HepG2 (cell line): Measurements from ENCODE around the gene PTGER4. TPM values are rescaled to one million over a fixed set of nuclear protein-coding genes. Genes with fewer than 3 reads are reported as not detected.

ENCODE experiments used
- ATAC-seq: fragments of 200-7000 bp; cut with Tn5 transposase; 3 replicates; pipeline ENCODE4 v1.9.1; 2020; ENCODE audit warnings: mild to moderate bottlenecking, moderate library complexity
- BruUV-seq: library from RNA; stranded (reverse); fragments of 400-500 nt; replicated peaks from 2 replicates; lab custom pipeline; 2021; lab: Mats Ljungman, UMichigan
- CTCF ChIA-PET: fragments of 300-600 bp; formaldehyde crosslinking; extraction: SDS; loops from one replicate; lab custom pipeline; 2021; ENCODE audit warnings: low total read pairs, inconsistent platforms, low intra/inter-chr PET ratio; lab: Yijun Ruan, JAX
- POLR2A ChIA-PET: fragments of 350-600 bp; sonication (Branson Sonifier 250); formaldehyde crosslinking; loops from one replicate; lab custom pipeline; 2020; ENCODE audit warnings: antibody characterized with exemption, inconsistent platforms; lab: Yijun Ruan, JAX
- DNase-seq: peaks from one replicate; pipeline ENCODE4 v3.0.0-alpha.2; 2015; ENCODE audit warnings: low spot score
- FAIRE-seq: peaks from 3 replicates; lab custom pipeline; 2011; peaks lifted over from hg19 to GRCh38; lab: Jason Lieb, UNC
- H2AFZ ChIP-seq: one replicate; pipeline ENCODE4 v1.6.1; 2011; ENCODE audit warnings: low read length, inconsistent platforms
- H3K27ac ChIP-seq: fragments of 300-600 bp; 3 replicates; pipeline ENCODE4 v1.8.0; 2011; ENCODE audit warnings: mixed run types, mild to moderate bottlenecking, mixed read lengths, low read length, inconsistent platforms; ENCODE audit not compliant: insufficient read depth; ENCODE audit errors: extremely low read length
- H3K27me3 ChIP-seq, 2 experiments: fragments of 200-600 bp in 1 of 2; 2 replicates in 1 of 2; 3 replicates in 1 of 2; pipeline versions ENCODE4 v1.6.0 to v1.8.0; 2011; ENCODE audit warnings: low read length in 2 of 2, mild to moderate bottlenecking in 2 of 2, moderate library complexity in 2 of 2, inconsistent platforms in 1 of 2; ENCODE audit not compliant: insufficient read depth in 2 of 2, control insufficient read depth in 1 of 2
- H3K36me3 ChIP-seq, 2 experiments: fragments of 200-600 bp in 1 of 2; replicated peaks in 1 of 2; 2 replicates in 1 of 2; 3 replicates in 1 of 2; pipeline versions ENCODE4 v1.5.1 to v1.8.0; 2011; ENCODE audit warnings: low read length in 2 of 2, inconsistent platforms in 1 of 2; ENCODE audit not compliant: insufficient read depth in 2 of 2, control insufficient read depth in 1 of 2
- H3K4me1 ChIP-seq: 2 replicates; pipeline ENCODE4 v1.5.1; 2012; ENCODE audit warnings: low read length, inconsistent platforms; ENCODE audit not compliant: insufficient read depth
- H3K4me2 ChIP-seq: 2 replicates; pipeline ENCODE4 v1.6.0; 2011; ENCODE audit warnings: low read depth, low read length, inconsistent platforms
- H3K4me3 ChIP-seq, 3 experiments: fragments of 200-600 bp in 1 of 3; sonication (generic), shearing (Covaris generic) in 1 of 3; replicated peaks in 1 of 3; 2 replicates each; pipeline ENCODE4 v1.5.1; 2011 to 2016; ENCODE audit warnings: low read length in 3 of 3, inconsistent platforms in 2 of 3, low read depth in 2 of 3, mild to moderate bottlenecking in 2 of 3, control low read depth in 1 of 3, mixed read lengths in 1 of 3; ENCODE audit not compliant: insufficient read depth in 1 of 3
- H3K79me2 ChIP-seq: one replicate; pipeline ENCODE4 v1.6.1; 2011; ENCODE audit warnings: low read length, inconsistent platforms; ENCODE audit not compliant: insufficient read depth
- H3K9ac ChIP-seq: 2 replicates; pipeline ENCODE4 v1.6.0; 2011; ENCODE audit warnings: mild to moderate bottlenecking, low read depth, low read length, inconsistent platforms; ENCODE audit not compliant: insufficient read depth
- H3K9me3 ChIP-seq: 2 replicates; pipeline ENCODE4 v1.5.1; 2012; ENCODE audit warnings: mild to moderate bottlenecking, low read length
- H4K20me1 ChIP-seq: 2 replicates; pipeline ENCODE4 v1.6.0; 2011; ENCODE audit warnings: inconsistent platforms, mild to moderate bottlenecking, low read length, moderate library complexity; ENCODE audit not compliant: insufficient read depth
- ATF7-NPFF ChIP-seq: sonication (generic); formaldehyde crosslinking; IDR thresholded peaks from 2 replicates; pipeline ENCODE4 v1.8.1; 2023; ENCODE audit warnings: mild to moderate bottlenecking, low read depth, missing genetic modification reagents, moderate library complexity
- HHEX ChIP-seq: IDR thresholded peaks from 2 replicates; pipeline ENCODE4 v1.6.1; 2016; ENCODE audit warnings: control low read depth
- HOXA7 ChIP-seq: sonication (generic); formaldehyde crosslinking; IDR thresholded peaks from 2 replicates; pipeline ENCODE4 v1.8.1; 2022; ENCODE audit warnings: mild to moderate bottlenecking, missing genetic modification reagents, moderate library complexity
- MIER2 ChIP-seq: IDR thresholded peaks from 2 replicates; pipeline ENCODE4 v1.6.1; 2016; ENCODE audit warnings: missing biosample characterization, missing genetic modification reagents
- SIX4 ChIP-seq: sonication (generic); formaldehyde crosslinking; IDR thresholded peaks from 2 replicates; pipeline ENCODE4 v1.4.0; 2020; ENCODE audit warnings: missing genetic modification reagents
- TAF1 ChIP-seq: sonication (generic); formaldehyde crosslinking; IDR thresholded peaks from 2 replicates; pipeline ENCODE4 v1.4.0; 2020; ENCODE audit warnings: missing genetic modification reagents
- TCF7 ChIP-seq: sonication (generic); IDR thresholded peaks from 2 replicates; pipeline ENCODE4 v1.6.1; 2016; ENCODE audit warnings: antibody characterized with exemption, low read depth
- USF2 ChIP-seq, 2 experiments: sonication (generic) in 1 of 2; formaldehyde crosslinking in 1 of 2; IDR thresholded peaks; 2 replicates each; pipeline versions ENCODE4 v1.5.1 to v1.6.1; 2011 to 2020; ENCODE audit warnings: borderline replicate concordance in 1 of 2, low read depth in 1 of 2, low read length in 1 of 2, mild to moderate bottlenecking in 1 of 2, missing genetic modification reagents in 1 of 2, moderate library complexity in 1 of 2
- ZNF124 ChIP-seq: sonication (generic); formaldehyde crosslinking; IDR thresholded peaks from 2 replicates; pipeline ENCODE4 v1.4.0; 2020; ENCODE audit warnings: missing genetic modification reagents
- ZNF503 ChIP-seq: sonication (generic); formaldehyde crosslinking; IDR thresholded peaks from 2 replicates; pipeline ENCODE4 v1.4.0; 2020; ENCODE audit warnings: missing genetic modification reagents
- WGBS: methylation state at CpG from one replicate; pipeline ENCODE4 v1.1.6; 2017; ENCODE audit warnings: low lambda C conversion rate; 5-methylcytosine and 5-hydroxymethylcytosine counted together
- in situ Hi-C: cut with HindIII; loops from 2 replicates; pipeline ENCODE4 v1.10.0; 2017; ENCODE audit warnings: low pct_unique_long_range_greater_than_20kb; ENCODE audit not compliant: extremely low pct_ligation_motif_present
- intact Hi-C: fragments of 100-400 bp; cut with micrococcal nuclease; formaldehyde crosslinking; loops from one replicate; pipeline ENCODE4 v1.10.0; 2022; ENCODE audit not compliant: unreplicated experiment
- polyA plus RNA-seq, 8 experiments: library from polyadenylated mRNA; depleted of rRNA in 3 of 8; stranded (reverse) in 7 of 8; unstranded in 1 of 8; fragments of >200 nt; fragmentation: Illumina TruSeq in 4 of 8; extraction: Trizol in 4 of 8; gene quantifications; 2 replicates each; pipeline versions ENCODE4 v1.2.1 to v1.2.3, GENCODE V29; 2011 to 2016; ENCODE audit warnings: low read depth in 4 of 8, missing spikeins in 1 of 8, mixed read lengths in 1 of 8; ENCODE audit not compliant: insufficient read depth in 1 of 8
- total RNA-seq, 5 experiments: library from RNA; depleted of rRNA; stranded (reverse); fragments of >200 nt; fragmentation: Illumina TruSeq; extraction: Trizol; gene quantifications; 2 replicates each; pipeline ENCODE4 v1.2.3, GENCODE V29; 2016; ENCODE audit warnings: low read depth in 1 of 5
- TF ChIP-seq, protein P1 (sequence below): sonication (generic); formaldehyde crosslinking; conservative IDR thresholded peaks from 2 replicates; pipeline ENCODE4 v1.8.1; 2023; ENCODE audit warnings: missing genetic modification reagents
- TF ChIP-seq, protein P2 (sequence below): sonication (generic); formaldehyde crosslinking; IDR thresholded peaks from 2 replicates; pipeline ENCODE4 v1.5.0; 2020; ENCODE audit warnings: missing genetic modification reagents

The PTGER4 gene
- total and polyA plus RNA-seq, 2 of the 13 experiments (the other 11 are each of a cell fraction or from before 2014, with no cell fraction given): 0.01 to 0.11 TPM

GRCh38 chr5:40733434-40733833, 53.7 kb downstream of the PTGER4 start:
- BruUV-seq: no TSS peak
- no peaks in the 10 kb centered on the region; a peak in 2 of 5 replicates for H3K36me3 ChIP-seq
- ChIA-PET CTCF (no interaction called here), POLR2A (no interaction called here)
- no peak overlapping the region for H3K9ac ChIP-seq
- no peak overlapping the region for H3K27ac ChIP-seq
- DNase-seq (no peak), FAIRE-seq (no peak), ATAC-seq (no peak)
- no peaks in the 10 kb centered on the region for H3K9me3 ChIP-seq
- WGBS: 93% methylated on average over 2 of the region's 2 CpGs
- no peaks in the 10 kb centered on the region for H3K79me2 ChIP-seq
- peaks cover 3% of the 10 kb centered on the region; the same call in 1 of the 2 replicates for H4K20me1 ChIP-seq
- no peak overlapping the region for H3K4me2 ChIP-seq
- peaks cover 24% of the 10 kb centered on the region for H3K4me1 ChIP-seq
- intact Hi-C loops: no loop called here
- H3K27me3 ChIP-seq: no peaks in the 10 kb centered on the region
- H2AFZ ChIP-seq: no peak overlapping the region
- in situ Hi-C loops: no loop called here
- TF ChIP-seq TCF7 (no peak), ATF7-NPFF (CRISPR knock-in tag) (no peak), SIX4 (no peak), ZNF503 (CRISPR knock-in tag) (no peak), ZNF124 (no peak), HOXA7 (CRISPR knock-in tag) (no peak), HHEX (CRISPR knock-in tag) (no peak), USF2 (IDR thresholded peaks at IDR 0.05; ENCODE audit: low read depth, low read length) (no peak), USF2 (CRISPR knock-in tag; IDR thresholded peaks at IDR 0.05; ENCODE audit: borderline replicate concordance) (no peak), MIER2 (CRISPR knock-in tag) (no peak), TAF1 (CRISPR knock-in tag) (no peak)
- TF ChIP-seq, protein P1, sequence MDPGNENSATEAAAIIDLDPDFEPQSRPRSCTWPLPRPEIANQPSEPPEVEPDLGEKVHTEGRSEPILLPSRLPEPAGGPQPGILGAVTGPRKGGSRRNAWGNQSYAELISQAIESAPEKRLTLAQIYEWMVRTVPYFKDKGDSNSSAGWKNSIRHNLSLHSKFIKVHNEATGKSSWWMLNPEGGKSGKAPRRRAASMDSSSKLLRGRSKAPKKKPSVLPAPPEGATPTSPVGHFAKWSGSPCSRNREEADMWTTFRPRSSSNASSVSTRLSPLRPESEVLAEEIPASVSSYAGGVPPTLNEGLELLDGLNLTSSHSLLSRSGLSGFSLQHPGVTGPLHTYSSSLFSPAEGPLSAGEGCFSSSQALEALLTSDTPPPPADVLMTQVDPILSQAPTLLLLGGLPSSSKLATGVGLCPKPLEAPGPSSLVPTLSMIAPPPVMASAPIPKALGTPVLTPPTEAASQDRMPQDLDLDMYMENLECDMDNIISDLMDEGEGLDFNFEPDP: no peak
- TF ChIP-seq, protein P2, sequence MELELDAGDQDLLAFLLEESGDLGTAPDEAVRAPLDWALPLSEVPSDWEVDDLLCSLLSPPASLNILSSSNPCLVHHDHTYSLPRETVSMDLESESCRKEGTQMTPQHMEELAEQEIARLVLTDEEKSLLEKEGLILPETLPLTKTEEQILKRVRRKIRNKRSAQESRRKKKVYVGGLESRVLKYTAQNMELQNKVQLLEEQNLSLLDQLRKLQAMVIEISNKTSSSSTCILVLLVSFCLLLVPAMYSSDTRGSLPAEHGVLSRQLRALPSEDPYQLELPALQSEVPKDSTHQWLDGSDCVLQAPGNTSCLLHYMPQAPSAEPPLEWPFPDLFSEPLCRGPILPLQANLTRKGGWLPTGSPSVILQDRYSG (CRISPR knock-in tag): no peak
- H3K4me3 ChIP-seq: no peak overlapping the region
